Measurements from ENCODE around the gene NOSIP. TPM values are rescaled to one million over a fixed set of nuclear protein-coding genes. Genes with fewer than 3 reads are reported as not detected.

The NOSIP gene
- total RNA-seq, 1 experiment from 2014 or later: 97.9 TPM

DNA sequence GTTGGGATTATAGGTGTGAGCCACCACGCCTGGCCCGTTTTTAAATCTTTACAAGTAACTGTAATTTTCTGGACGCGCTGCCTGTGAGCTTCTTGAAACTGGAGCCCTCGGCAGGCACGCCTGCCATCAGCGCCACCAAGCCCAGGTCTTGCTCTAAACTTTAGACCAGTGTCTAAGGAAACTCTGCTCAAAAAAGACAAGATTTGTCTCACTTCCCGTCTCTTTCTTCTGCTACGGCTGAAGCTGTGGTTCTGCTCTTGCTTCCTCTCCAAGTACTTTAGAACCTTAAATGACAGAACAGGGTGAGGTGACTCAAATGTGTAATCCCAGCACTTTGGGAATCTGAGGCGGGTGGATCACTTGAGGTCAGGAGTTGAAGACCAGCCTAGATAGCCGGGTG lies 27.6 kb downstream of the NOSIP start:
- ChIA-PET POLR2A (interaction anchor here (0.6 kb wide), 1 partner anchor 57 kb away, joined by 3 read pairs; no protein-coding TSS in a partner anchor), CTCF (interaction anchor here (1.5 to 2.5 kb wide), 2 partner anchors 18 to 50 kb away, joined by 5 to 8 read pairs; no protein-coding TSS in a partner anchor)
- H3K4me3 Mint-ChIP-seq: no peak overlapping the region
- no peak for DNase-seq (ENCODE audit: low spot score)
- H3K4me1 Mint-ChIP-seq: peaks cover 9% of the 10 kb centered on the region
- no peaks in the 10 kb centered on the region for H3K27me3 Mint-ChIP-seq (ENCODE audit: low read depth)
- H3K27ac Mint-ChIP-seq: peak overlapping the region; percentile 36; the same call in 1 of the 2 replicates
- peaks cover 12% of the 10 kb centered on the region for H3K36me3 Mint-ChIP-seq
- no peak for ATAC-seq
- TF ChIP-seq CREB1 (CRISPR knock-in tag; IDR thresholded peaks at IDR 0.05): no peak
- TF ChIP-seq FOXK1 (CRISPR knock-in tag; IDR thresholded peaks at IDR 0.05): no peak
- no peak for TF ChIP-seq MYBL2 (CRISPR knock-in tag; IDR thresholded peaks at IDR 0.05)
- TF ChIP-seq ATF1 (CRISPR knock-in tag; IDR thresholded peaks at IDR 0.05): no peak
- TF ChIP-seq, protein P1, sequence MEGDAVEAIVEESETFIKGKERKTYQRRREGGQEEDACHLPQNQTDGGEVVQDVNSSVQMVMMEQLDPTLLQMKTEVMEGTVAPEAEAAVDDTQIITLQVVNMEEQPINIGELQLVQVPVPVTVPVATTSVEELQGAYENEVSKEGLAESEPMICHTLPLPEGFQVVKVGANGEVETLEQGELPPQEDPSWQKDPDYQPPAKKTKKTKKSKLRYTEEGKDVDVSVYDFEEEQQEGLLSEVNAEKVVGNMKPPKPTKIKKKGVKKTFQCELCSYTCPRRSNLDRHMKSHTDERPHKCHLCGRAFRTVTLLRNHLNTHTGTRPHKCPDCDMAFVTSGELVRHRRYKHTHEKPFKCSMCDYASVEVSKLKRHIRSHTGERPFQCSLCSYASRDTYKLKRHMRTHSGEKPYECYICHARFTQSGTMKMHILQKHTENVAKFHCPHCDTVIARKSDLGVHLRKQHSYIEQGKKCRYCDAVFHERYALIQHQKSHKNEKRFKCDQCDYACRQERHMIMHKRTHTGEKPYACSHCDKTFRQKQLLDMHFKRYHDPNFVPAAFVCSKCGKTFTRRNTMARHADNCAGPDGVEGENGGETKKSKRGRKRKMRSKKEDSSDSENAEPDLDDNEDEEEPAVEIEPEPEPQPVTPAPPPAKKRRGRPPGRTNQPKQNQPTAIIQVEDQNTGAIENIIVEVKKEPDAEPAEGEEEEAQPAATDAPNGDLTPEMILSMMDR (IDR thresholded peaks at IDR 0.05): no peak
- TF ChIP-seq NFATC4 (CRISPR knock-in tag; IDR thresholded peaks at IDR 0.05): no peak
- no peak for TF ChIP-seq ZNF416 (CRISPR knock-in tag; IDR thresholded peaks at IDR 0.05)
- TF ChIP-seq, protein P2, sequence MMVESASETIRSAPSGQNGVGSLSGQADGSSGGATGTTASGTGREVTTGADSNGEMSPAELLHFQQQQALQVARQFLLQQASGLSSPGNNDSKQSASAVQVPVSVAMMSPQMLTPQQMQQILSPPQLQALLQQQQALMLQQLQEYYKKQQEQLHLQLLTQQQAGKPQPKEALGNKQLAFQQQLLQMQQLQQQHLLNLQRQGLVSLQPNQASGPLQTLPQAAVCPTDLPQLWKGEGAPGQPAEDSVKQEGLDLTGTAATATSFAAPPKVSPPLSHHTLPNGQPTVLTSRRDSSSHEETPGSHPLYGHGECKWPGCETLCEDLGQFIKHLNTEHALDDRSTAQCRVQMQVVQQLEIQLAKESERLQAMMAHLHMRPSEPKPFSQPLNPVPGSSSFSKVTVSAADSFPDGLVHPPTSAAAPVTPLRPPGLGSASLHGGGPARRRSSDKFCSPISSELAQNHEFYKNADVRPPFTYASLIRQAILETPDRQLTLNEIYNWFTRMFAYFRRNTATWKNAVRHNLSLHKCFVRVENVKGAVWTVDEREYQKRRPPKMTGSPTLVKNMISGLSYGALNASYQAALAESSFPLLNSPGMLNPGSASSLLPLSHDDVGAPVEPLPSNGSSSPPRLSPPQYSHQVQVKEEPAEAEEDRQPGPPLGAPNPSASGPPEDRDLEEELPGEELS (CRISPR knock-in tag; IDR thresholded peaks at IDR 0.05): no peak
- no peak for TF ChIP-seq ZNF121 (CRISPR knock-in tag; IDR thresholded peaks at IDR 0.05)
- TF ChIP-seq, protein P3, sequence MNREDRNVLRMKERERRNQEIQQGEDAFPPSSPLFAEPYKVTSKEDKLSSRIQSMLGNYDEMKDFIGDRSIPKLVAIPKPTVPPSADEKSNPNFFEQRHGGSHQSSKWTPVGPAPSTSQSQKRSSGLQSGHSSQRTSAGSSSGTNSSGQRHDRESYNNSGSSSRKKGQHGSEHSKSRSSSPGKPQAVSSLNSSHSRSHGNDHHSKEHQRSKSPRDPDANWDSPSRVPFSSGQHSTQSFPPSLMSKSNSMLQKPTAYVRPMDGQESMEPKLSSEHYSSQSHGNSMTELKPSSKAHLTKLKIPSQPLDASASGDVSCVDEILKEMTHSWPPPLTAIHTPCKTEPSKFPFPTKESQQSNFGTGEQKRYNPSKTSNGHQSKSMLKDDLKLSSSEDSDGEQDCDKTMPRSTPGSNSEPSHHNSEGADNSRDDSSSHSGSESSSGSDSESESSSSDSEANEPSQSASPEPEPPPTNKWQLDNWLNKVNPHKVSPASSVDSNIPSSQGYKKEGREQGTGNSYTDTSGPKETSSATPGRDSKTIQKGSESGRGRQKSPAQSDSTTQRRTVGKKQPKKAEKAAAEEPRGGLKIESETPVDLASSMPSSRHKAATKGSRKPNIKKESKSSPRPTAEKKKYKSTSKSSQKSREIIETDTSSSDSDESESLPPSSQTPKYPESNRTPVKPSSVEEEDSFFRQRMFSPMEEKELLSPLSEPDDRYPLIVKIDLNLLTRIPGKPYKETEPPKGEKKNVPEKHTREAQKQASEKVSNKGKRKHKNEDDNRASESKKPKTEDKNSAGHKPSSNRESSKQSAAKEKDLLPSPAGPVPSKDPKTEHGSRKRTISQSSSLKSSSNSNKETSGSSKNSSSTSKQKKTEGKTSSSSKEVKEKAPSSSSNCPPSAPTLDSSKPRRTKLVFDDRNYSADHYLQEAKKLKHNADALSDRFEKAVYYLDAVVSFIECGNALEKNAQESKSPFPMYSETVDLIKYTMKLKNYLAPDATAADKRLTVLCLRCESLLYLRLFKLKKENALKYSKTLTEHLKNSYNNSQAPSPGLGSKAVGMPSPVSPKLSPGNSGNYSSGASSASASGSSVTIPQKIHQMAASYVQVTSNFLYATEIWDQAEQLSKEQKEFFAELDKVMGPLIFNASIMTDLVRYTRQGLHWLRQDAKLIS (CRISPR knock-in tag; IDR thresholded peaks at IDR 0.05; ENCODE audit: borderline replicate concordance): no peak
- no peak for TF ChIP-seq SOX15 (CRISPR knock-in tag; IDR thresholded peaks at IDR 0.05)
- no peaks in the 10 kb centered on the region for H3K9me3 Mint-ChIP-seq

DNA sequence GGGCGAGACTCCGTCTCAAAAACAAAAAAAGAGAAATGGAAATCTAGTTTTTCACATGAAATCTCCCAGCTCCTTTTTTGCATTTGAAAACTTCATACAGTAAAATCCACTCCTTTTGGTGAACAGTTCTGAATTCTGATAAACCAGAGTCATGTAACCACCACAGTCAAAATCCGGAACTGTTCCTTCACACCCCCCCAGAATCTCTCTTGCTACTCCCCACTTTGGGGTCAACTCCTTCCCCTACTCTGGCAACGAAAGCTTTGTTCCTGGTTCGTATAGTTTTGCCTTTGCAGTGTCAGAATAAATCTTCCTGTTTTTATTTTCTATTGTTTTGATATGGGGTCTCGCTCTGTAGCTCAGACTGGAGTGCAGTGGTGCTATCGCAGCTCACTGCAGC lies 28.8 kb downstream of the NOSIP start:
- Mint-ChIP-seq H3K36me3 (peaks cover 7% of the 10 kb centered on the region), H3K9me3 (no peaks in the 10 kb centered on the region), H3K4me3 (no peak overlapping the region), H3K27ac (no peak overlapping the region), H3K4me1 (peaks cover 6% of the 10 kb centered on the region), H3K27me3 (ENCODE audit: low read depth) (no peaks in the 10 kb centered on the region)
- DNase-seq (ENCODE audit: low spot score): no peak
- ChIA-PET CTCF (interaction anchor here (1.2 to 2.5 kb wide), 3 partner anchors 20 to 48 kb away, joined by 5 to 8 read pairs (median 5); no protein-coding TSS in a partner anchor), POLR2A (no interaction called here)
- no peak for ATAC-seq
- no peak for TF ChIP-seq TEAD4 (CRISPR knock-in tag; IDR thresholded peaks at IDR 0.05)
- TF ChIP-seq, protein P2 (CRISPR knock-in tag; IDR thresholded peaks at IDR 0.05): no peak
- TF ChIP-seq, protein P4, sequence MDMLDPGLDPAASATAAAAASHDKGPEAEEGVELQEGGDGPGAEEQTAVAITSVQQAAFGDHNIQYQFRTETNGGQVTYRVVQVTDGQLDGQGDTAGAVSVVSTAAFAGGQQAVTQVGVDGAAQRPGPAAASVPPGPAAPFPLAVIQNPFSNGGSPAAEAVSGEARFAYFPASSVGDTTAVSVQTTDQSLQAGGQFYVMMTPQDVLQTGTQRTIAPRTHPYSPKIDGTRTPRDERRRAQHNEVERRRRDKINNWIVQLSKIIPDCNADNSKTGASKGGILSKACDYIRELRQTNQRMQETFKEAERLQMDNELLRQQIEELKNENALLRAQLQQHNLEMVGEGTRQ (CRISPR knock-in tag; IDR thresholded peaks at IDR 0.05): no peak
- no peak for TF ChIP-seq ZBTB21 (CRISPR knock-in tag; IDR thresholded peaks at IDR 0.05; ENCODE audit: borderline replicate concordance)
- TF ChIP-seq, protein P5, sequence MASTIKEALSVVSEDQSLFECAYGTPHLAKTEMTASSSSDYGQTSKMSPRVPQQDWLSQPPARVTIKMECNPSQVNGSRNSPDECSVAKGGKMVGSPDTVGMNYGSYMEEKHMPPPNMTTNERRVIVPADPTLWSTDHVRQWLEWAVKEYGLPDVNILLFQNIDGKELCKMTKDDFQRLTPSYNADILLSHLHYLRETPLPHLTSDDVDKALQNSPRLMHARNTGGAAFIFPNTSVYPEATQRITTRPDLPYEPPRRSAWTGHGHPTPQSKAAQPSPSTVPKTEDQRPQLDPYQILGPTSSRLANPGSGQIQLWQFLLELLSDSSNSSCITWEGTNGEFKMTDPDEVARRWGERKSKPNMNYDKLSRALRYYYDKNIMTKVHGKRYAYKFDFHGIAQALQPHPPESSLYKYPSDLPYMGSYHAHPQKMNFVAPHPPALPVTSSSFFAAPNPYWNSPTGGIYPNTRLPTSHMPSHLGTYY (CRISPR knock-in tag; IDR thresholded peaks at IDR 0.05): no peak
- no peak for TF ChIP-seq PRRX2 (CRISPR knock-in tag; IDR thresholded peaks at IDR 0.05)
- TF ChIP-seq, protein P6, sequence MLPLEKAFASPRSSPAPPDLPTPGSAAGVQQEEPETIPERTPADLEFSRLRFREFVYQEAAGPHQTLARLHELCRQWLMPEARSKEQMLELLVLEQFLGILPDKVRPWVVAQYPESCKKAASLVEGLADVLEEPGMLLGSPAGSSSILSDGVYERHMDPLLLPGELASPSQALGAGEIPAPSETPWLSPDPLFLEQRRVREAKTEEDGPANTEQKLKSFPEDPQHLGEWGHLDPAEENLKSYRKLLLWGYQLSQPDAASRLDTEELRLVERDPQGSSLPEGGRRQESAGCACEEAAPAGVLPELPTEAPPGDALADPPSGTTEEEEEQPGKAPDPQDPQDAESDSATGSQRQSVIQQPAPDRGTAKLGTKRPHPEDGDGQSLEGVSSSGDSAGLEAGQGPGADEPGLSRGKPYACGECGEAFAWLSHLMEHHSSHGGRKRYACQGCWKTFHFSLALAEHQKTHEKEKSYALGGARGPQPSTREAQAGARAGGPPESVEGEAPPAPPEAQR (CRISPR knock-in tag; IDR thresholded peaks at IDR 0.05): no peak
